Endodermal cell (in vitro differentiated cells): ENCODE data around the gene NBAS. TPM values are rescaled to one million over a fixed set of nuclear protein-coding genes. Genes with fewer than 3 reads are reported as not detected.

Experiments
- DNase-seq: peaks from one replicate; pipeline ENCODE4 v3.0.0-alpha.2; 2017
- H3K27ac ChIP-seq: 2 replicates; pipeline ENCODE4 v1.5.1; 2013; ENCODE audit warnings: mild to moderate bottlenecking, low read depth, low read length, moderate library complexity
- H3K27me3 ChIP-seq: 2 replicates; pipeline ENCODE4 v1.6.1; 2013; ENCODE audit warnings: mild to moderate bottlenecking, low read length, moderate library complexity; ENCODE audit not compliant: insufficient read depth, control insufficient read depth, poor library complexity, severe bottlenecking
- H3K36me3 ChIP-seq: 2 replicates; pipeline ENCODE4 v1.7.0; 2013; ENCODE audit warnings: mild to moderate bottlenecking, low read length, moderate library complexity; ENCODE audit not compliant: control insufficient read depth, insufficient read depth
- H3K4me1 ChIP-seq: one replicate; pipeline ENCODE4 v1.7.0; 2013; ENCODE audit warnings: low read length; ENCODE audit not compliant: control insufficient read depth, insufficient read depth
- H3K4me3 ChIP-seq: 2 replicates; pipeline ENCODE4 v1.5.1; 2013; ENCODE audit warnings: mild to moderate bottlenecking, low read length, moderate library complexity
- H3K9ac ChIP-seq: 2 replicates; pipeline ENCODE4 v1.6.1; 2013; ENCODE audit warnings: mild to moderate bottlenecking, low read length, moderate library complexity; ENCODE audit not compliant: poor library complexity, severe bottlenecking; ENCODE audit errors: extremely low read depth
- H3K9me3 ChIP-seq: 2 replicates; pipeline ENCODE4 v1.6.1; 2013; ENCODE audit warnings: mild to moderate bottlenecking, low read length, moderate library complexity; ENCODE audit not compliant: control insufficient read depth
- H3K27ac Mint-ChIP-seq: 2 replicates; pipeline ENCODE4 v1.8.0; 2020; ENCODE audit warnings: mixed read lengths
- H3K27me3 Mint-ChIP-seq: 2 replicates; pipeline ENCODE4 v1.8.0; 2021; ENCODE audit warnings: mild to moderate bottlenecking, mixed read lengths; ENCODE audit not compliant: insufficient read depth
- H3K36me3 Mint-ChIP-seq: 2 replicates; pipeline ENCODE4 v1.8.0; 2020; ENCODE audit warnings: low read depth, mixed read lengths
- H3K4me1 Mint-ChIP-seq: 2 replicates; pipeline ENCODE4 v1.8.0; 2020; ENCODE audit warnings: mixed read lengths
- H3K4me3 Mint-ChIP-seq: 2 replicates; pipeline ENCODE4 v1.8.0; 2020; ENCODE audit warnings: mild to moderate bottlenecking, moderate library complexity, mixed read lengths
- H3K9me3 Mint-ChIP-seq: 2 replicates; pipeline ENCODE4 v1.8.0; 2020; ENCODE audit warnings: mild to moderate bottlenecking, mixed read lengths
- CTCF ChIP-seq: fragments of 200-600 bp; sonication (generic); conservative IDR thresholded peaks from 2 replicates; pipeline ENCODE4 v1.5.0; 2021; ENCODE audit warnings: antibody characterized with exemption, mild to moderate bottlenecking
- WGBS, 2 experiments: methylation state at CpG; one replicate each; pipeline versions ENCODE4 v1.1.5 to v1.1.7; 2013; ENCODE audit warnings: missing lambda C conversion rate in 2 of 2, mixed read lengths in 1 of 2; ENCODE audit not compliant: insufficient coverage in 1 of 2, insufficient read length in 1 of 2; 5-methylcytosine and 5-hydroxymethylcytosine counted together
- total RNA-seq, 2 donors: library from RNA; stranded (reverse); fragmentation: NEBNext Ultra II Directional in 1 of 2; extraction: Animal tissue kit (Norgen Biotek cat#: 25700) in 1 of 2; gene quantifications; 2 replicates in 1 of 2; 3 replicates in 1 of 2; pipeline ENCODE4 v1.2.1, GENCODE V29; 2021

Gene NBAS
- total RNA-seq, 2 donors from 2014 or later, result 47.4 to 54.7 TPM

- Histone ChIP-seq H3K27ac (no peak overlapping the region), H3K9me3 (no peaks in the 10 kb centered on the region), H3K4me3 (no peak overlapping the region), H3K9ac (no peak overlapping the region), H3K27me3 (no peaks in the 10 kb centered on the region), H3K4me1 (no peaks in the 10 kb centered on the region), H3K36me3 (peaks cover 13% of the 10 kb centered on the region)
- no peak overlapping the region for H3K4me3 Mint-ChIP-seq
- no peak for TF ChIP-seq CTCF
- H3K27ac Mint-ChIP-seq, result no peak overlapping the region
- H3K36me3 Mint-ChIP-seq, result peaks cover 8% of the 10 kb centered on the region
- 93 to 100% methylated on average over 2 to 3 of the region's 3 CpGs for WGBS, 2 experiments
- no peaks in the 10 kb centered on the region for H3K27me3 Mint-ChIP-seq
- H3K4me1 Mint-ChIP-seq, result no peaks in the 10 kb centered on the region
- DNase-seq, result no peak
- no peaks in the 10 kb centered on the region for H3K9me3 Mint-ChIP-seq
Observed at GRCh38 chr2:15412309-15412708, 148.8 kb downstream of the NBAS start.

GRCh38 chr2:15410884-15411283 lies 150.2 kb downstream of the NBAS start:
- H3K4me3 Mint-ChIP-seq, result no peak overlapping the region
- H3K36me3 ChIP-seq, result peaks cover 8% of the 10 kb centered on the region
- no peaks in the 10 kb centered on the region for H3K4me1 Mint-ChIP-seq
- peaks cover 5% of the 10 kb centered on the region for H3K36me3 Mint-ChIP-seq
- H3K27me3 Mint-ChIP-seq, result no peaks in the 10 kb centered on the region
- H3K4me3 ChIP-seq, result no peak overlapping the region
- 93 to 97% methylated on average over 7 to 9 of the region's 9 CpGs for WGBS, 2 experiments
- H3K9me3 Mint-ChIP-seq, result no peaks in the 10 kb centered on the region
- no peak for TF ChIP-seq CTCF
- DNase-seq, result no peak
- no peaks in the 10 kb centered on the region for H3K9me3 ChIP-seq
- no peak overlapping the region for H3K27ac Mint-ChIP-seq
- H3K9ac ChIP-seq, result no peak overlapping the region
- H3K27ac ChIP-seq, result no peak overlapping the region
- no peaks in the 10 kb centered on the region for H3K4me1 ChIP-seq
- no peaks in the 10 kb centered on the region for H3K27me3 ChIP-seq

- TF ChIP-seq CTCF, result no peak
- Histone ChIP-seq H3K36me3 (peaks cover 8% of the 10 kb centered on the region), H3K4me3 (no peak overlapping the region), H3K27me3 (no peaks in the 10 kb centered on the region), H3K9me3 (no peaks in the 10 kb centered on the region), H3K27ac (no peak overlapping the region), H3K9ac (no peak overlapping the region), H3K4me1 (no peaks in the 10 kb centered on the region)
- Mint-ChIP-seq H3K4me3 (no peak overlapping the region), H3K9me3 (no peaks in the 10 kb centered on the region), H3K36me3 (peaks cover 2% of the 10 kb centered on the region), H3K27me3 (no peaks in the 10 kb centered on the region), H3K27ac (no peak overlapping the region), H3K4me1 (no peaks in the 10 kb centered on the region)
- 98% methylated on average over 3 of the region's 3 CpGs; no CpG with 5 or more reads in 1 of the 2 experiments for whole genome bisulfite sequencing, 2 experiments
- no peak for DNase-seq
Observed at GRCh38 chr2:15408759-15409158, 152.4 kb downstream of the NBAS start.
